Stimulated activated effector memory CD8-positive, alpha-beta T cell treated with anti-CD3 and anti-CD28 coated beads, Interleukin-12 subunit alpha, Interleukin-12 subunit beta, amount 100 ng/mL, for 72 hours (primary cell): ENCODE data around the gene ZNF680.
"Not testable (repeated sequence)": the region's sequence is repeated elsewhere in the genome, so short reads cannot be mapped to it uniquely, and the experiment has no call there.

Source experiments
- ATAC-seq: fragments of 150-1000 bp; cut with Tn5 transposase; 2 replicates; pipeline ENCODE4 v1.10.0; 2021
- DNase-seq, 2 donors: peaks; one replicate each; pipeline ENCODE4 v3.0.0; 2021 to 2022; ENCODE audit warnings: low spot score in 2 of 2
- H3K27ac Mint-ChIP-seq: one replicate; pipeline ENCODE4 v1.8.0; 2022; ENCODE audit warnings: mild to moderate bottlenecking, mixed read lengths
- H3K36me3 Mint-ChIP-seq: one replicate; pipeline ENCODE4 v1.8.0; 2022; ENCODE audit warnings: mild to moderate bottlenecking, mixed read lengths
- H3K4me1 Mint-ChIP-seq: one replicate; pipeline ENCODE4 v1.8.0; 2022; ENCODE audit warnings: mixed read lengths
- H3K4me3 Mint-ChIP-seq: one replicate; pipeline ENCODE4 v1.8.0; 2022; ENCODE audit warnings: mild to moderate bottlenecking, mixed read lengths
- H3K9me3 Mint-ChIP-seq: one replicate; pipeline ENCODE4 v1.8.0; 2022; ENCODE audit warnings: mixed read lengths

The ZNF680 gene

GRCh38 chr7:64569372-64570283 is 6.8 kb upstream of the ZNF680 start:
- DNase-seq = peak; percentile 22 to 52
- not testable (repeated sequence) for H3K36me3 Mint-ChIP-seq, H3K9me3 Mint-ChIP-seq
- ATAC-seq = peak; percentile 82
- Mint-ChIP-seq H3K4me3 (peak overlapping the region; percentile 95), H3K4me1 (peaks cover 19% of the 10 kb centered on the region), H3K27ac (peak overlapping the region; percentile 94)

GRCh38 chr7:64562256-64562625 is 630 bp downstream of the ZNF680 start:
- DNase-seq = no peak
- Mint-ChIP-seq H3K9me3 (no peaks in the 10 kb centered on the region), H3K36me3 (peaks cover 38% of the 10 kb centered on the region), H3K4me1 (peaks cover 30% of the 10 kb centered on the region), H3K4me3 (peak overlapping the region; percentile 100), H3K27ac (peak overlapping the region; percentile 99)
- no peak for ATAC-seq

GRCh38 chr7:64559206-64559605 is 3.7 kb downstream of the ZNF680 start:
- H3K4me1 Mint-ChIP-seq = peaks cover 44% of the 10 kb centered on the region
- peaks cover 54% of the 10 kb centered on the region for H3K36me3 Mint-ChIP-seq

GRCh38 chr7:64558781-64559180 is 4.1 kb downstream of the ZNF680 start:
- H3K9me3 Mint-ChIP-seq = peaks cover 2% of the 10 kb centered on the region
- H3K4me3 Mint-ChIP-seq = no peak overlapping the region

More at GRCh38 chr7:64559206-64559605, 3.7 kb downstream of the ZNF680 start:
- ATAC-seq (no peak), DNase-seq (no peak)
- Mint-ChIP-seq H3K9me3 (peaks cover 2% of the 10 kb centered on the region), H3K27ac (no peak overlapping the region), H3K4me3 (no peak overlapping the region)

GRCh38 chr7:64558323-64558705 is 4.6 kb downstream of the ZNF680 start:
- no peak for ATAC-seq
- Mint-ChIP-seq H3K9me3 (peaks cover 2% of the 10 kb centered on the region), H3K4me1 (peaks cover 36% of the 10 kb centered on the region), H3K27ac (peak overlapping the region; percentile 55), H3K4me3 (no peak overlapping the region), H3K36me3 (peaks cover 54% of the 10 kb centered on the region)
- DNase-seq = no peak

More at GRCh38 chr7:64558781-64559180, 4.1 kb downstream of the ZNF680 start:
- ATAC-seq = no peak
- Mint-ChIP-seq H3K27ac (peak overlapping the region; percentile 55), H3K36me3 (peaks cover 54% of the 10 kb centered on the region), H3K4me1 (peaks cover 40% of the 10 kb centered on the region)
- DNase-seq = no peak

GRCh38 chr7:64557601-64558322 is 5.1 kb downstream of the ZNF680 start:
- Mint-ChIP-seq H3K9me3 (peaks cover 2% of the 10 kb centered on the region), H3K27ac (peak overlapping the region; percentile 55), H3K4me3 (no peak overlapping the region)

GRCh38 chr7:64555046-64555445 is 7.8 kb downstream of the ZNF680 start:
- Mint-ChIP-seq H3K4me1 (peaks cover 24% of the 10 kb centered on the region), H3K4me3 (no peak overlapping the region), H3K9me3 (peaks cover 2% of the 10 kb centered on the region), H3K27ac (no peak overlapping the region), H3K36me3 (peaks cover 36% of the 10 kb centered on the region)
- ATAC-seq (no peak), DNase-seq (no peak)

More at GRCh38 chr7:64557601-64558322, 5.1 kb downstream of the ZNF680 start:
- no peak for ATAC-seq
- Mint-ChIP-seq H3K4me1 (peaks cover 31% of the 10 kb centered on the region), H3K36me3 (peaks cover 50% of the 10 kb centered on the region)
- DNase-seq = no peak

GRCh38 chr7:64554188-64554587 is 8.7 kb downstream of the ZNF680 start:
- DNase-seq, H3K27ac Mint-ChIP-seq, H3K9me3 Mint-ChIP-seq, H3K4me3 Mint-ChIP-seq, ATAC-seq: not testable (repeated sequence)
- Mint-ChIP-seq H3K4me1 (peaks cover 24% of the 10 kb centered on the region), H3K36me3 (peaks cover 31% of the 10 kb centered on the region)

- H3K4me3 Mint-ChIP-seq = no peak overlapping the region
- peaks cover 16% of the 10 kb centered on the region for H3K4me1 Mint-ChIP-seq
- H3K9me3 Mint-ChIP-seq = peaks cover 2% of the 10 kb centered on the region
- no peak for ATAC-seq
- H3K36me3 Mint-ChIP-seq = peaks cover 9% of the 10 kb centered on the region
- no peak overlapping the region for H3K27ac Mint-ChIP-seq
- DNase-seq = no peak
These were observed 11.3 kb downstream of the ZNF680 start for GRCh38 chr7:64551375-64552142.

- DNase-seq = no peak
- Mint-ChIP-seq H3K9me3 (no peaks in the 10 kb centered on the region), H3K4me3 (no peak overlapping the region), H3K36me3 (peaks cover 66% of the 10 kb centered on the region), H3K27ac (no peak overlapping the region), H3K4me1 (peaks cover 12% of the 10 kb centered on the region)
- ATAC-seq = no peak
These were observed 18.9 kb downstream of the ZNF680 start for GRCh38 chr7:64544010-64544409.

GRCh38 chr7:64541438-64542359 is 21.2 kb downstream of the ZNF680 start:
- no peak overlapping the region for H3K4me3 Mint-ChIP-seq
- no peaks in the 10 kb centered on the region for H3K9me3 Mint-ChIP-seq
- peaks cover 12% of the 10 kb centered on the region for H3K4me1 Mint-ChIP-seq
- DNase-seq (no peak), ATAC-seq (peak; percentile 89)
- peak overlapping the region; percentile 70 for H3K27ac Mint-ChIP-seq
- H3K36me3 Mint-ChIP-seq = peaks cover 86% of the 10 kb centered on the region

- H3K4me3 Mint-ChIP-seq = no peak overlapping the region
- no peak for ATAC-seq
- peaks cover 27% of the 10 kb centered on the region for H3K9me3 Mint-ChIP-seq
- peaks cover 24% of the 10 kb centered on the region for H3K4me1 Mint-ChIP-seq
- DNase-seq = no peak
- peaks cover 92% of the 10 kb centered on the region for H3K36me3 Mint-ChIP-seq
- H3K27ac Mint-ChIP-seq = no peak overlapping the region
These were observed 29.1 kb downstream of the ZNF680 start for GRCh38 chr7:64533756-64534155.

GRCh38 chr7:64528770-64529169 is 34.1 kb downstream of the ZNF680 start:
- no peak overlapping the region for H3K27ac Mint-ChIP-seq
- no peak overlapping the region for H3K4me3 Mint-ChIP-seq
- H3K9me3 Mint-ChIP-seq = peaks cover 26% of the 10 kb centered on the region

GRCh38 chr7:64521409-64521984 is 41.4 kb downstream of the ZNF680 start:
- H3K4me1 Mint-ChIP-seq = no peaks in the 10 kb centered on the region
- H3K9me3 Mint-ChIP-seq = peaks cover 30% of the 10 kb centered on the region
- no peak overlapping the region for H3K27ac Mint-ChIP-seq
- no peak overlapping the region for H3K4me3 Mint-ChIP-seq
- no peak for ATAC-seq
- peaks cover 55% of the 10 kb centered on the region for H3K36me3 Mint-ChIP-seq
- DNase-seq = no peak

More at GRCh38 chr7:64528770-64529169, 34.1 kb downstream of the ZNF680 start:
- Mint-ChIP-seq H3K4me1 (peaks cover 25% of the 10 kb centered on the region), H3K36me3 (peaks cover 92% of the 10 kb centered on the region)
- no peak for DNase-seq
- no peak for ATAC-seq
